ENCODE measurements around the gene CHRNB4.

Gene CHRNB4

DNA sequence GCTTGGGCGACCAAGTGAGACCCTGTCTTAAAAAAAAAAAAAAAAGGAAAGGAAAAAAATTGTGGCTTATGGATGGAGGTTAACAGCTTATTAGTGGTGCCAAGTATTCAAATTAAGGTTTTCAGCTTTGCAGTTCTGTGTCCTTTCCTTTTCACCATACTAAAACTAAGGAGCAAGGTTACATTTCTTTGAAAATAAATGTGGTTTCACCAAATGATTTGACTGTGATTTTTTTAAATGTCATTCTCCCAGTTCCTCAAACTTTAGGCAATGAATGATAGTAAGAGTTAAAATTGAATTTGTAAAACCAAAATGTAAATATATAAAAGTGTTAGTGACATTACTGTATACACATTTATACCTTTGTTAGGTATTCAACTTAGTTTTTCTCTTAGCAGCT is 66.1 kb downstream of the CHRNB4 start:
- TF ChIP-seq, protein P1, sequence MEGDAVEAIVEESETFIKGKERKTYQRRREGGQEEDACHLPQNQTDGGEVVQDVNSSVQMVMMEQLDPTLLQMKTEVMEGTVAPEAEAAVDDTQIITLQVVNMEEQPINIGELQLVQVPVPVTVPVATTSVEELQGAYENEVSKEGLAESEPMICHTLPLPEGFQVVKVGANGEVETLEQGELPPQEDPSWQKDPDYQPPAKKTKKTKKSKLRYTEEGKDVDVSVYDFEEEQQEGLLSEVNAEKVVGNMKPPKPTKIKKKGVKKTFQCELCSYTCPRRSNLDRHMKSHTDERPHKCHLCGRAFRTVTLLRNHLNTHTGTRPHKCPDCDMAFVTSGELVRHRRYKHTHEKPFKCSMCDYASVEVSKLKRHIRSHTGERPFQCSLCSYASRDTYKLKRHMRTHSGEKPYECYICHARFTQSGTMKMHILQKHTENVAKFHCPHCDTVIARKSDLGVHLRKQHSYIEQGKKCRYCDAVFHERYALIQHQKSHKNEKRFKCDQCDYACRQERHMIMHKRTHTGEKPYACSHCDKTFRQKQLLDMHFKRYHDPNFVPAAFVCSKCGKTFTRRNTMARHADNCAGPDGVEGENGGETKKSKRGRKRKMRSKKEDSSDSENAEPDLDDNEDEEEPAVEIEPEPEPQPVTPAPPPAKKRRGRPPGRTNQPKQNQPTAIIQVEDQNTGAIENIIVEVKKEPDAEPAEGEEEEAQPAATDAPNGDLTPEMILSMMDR (IDR thresholded peaks at IDR 0.05; ENCODE audit: control insufficient read depth, insufficient read depth, low read depth, low read length, missing control alignments): no peak
- no peak overlapping the region for H3K4me3 ChIP-seq (ENCODE audit: control insufficient read depth, low read depth, low read length)
- DNase-seq (ENCODE audit: low read depth): no peak
